CD4-positive, alpha-beta T cell (primary cell): ENCODE results near the gene ARL5A. TPM values are rescaled to one million over a fixed set of nuclear protein-coding genes. Genes with fewer than 3 reads are reported as not detected.

ENCODE experiments used
- ATAC-seq: fragments of 200-7000 bp; cut with Tn5 transposase; one replicate; pipeline ENCODE4 v1.10.0; 2022; ENCODE audit warnings: mild to moderate bottlenecking; ENCODE audit not compliant: poor library complexity
- CTCF ChIA-PET: fragments of 350-600 bp; sonication (Branson Sonifier 250); formaldehyde crosslinking; loops from one replicate; lab custom pipeline; 2021; ENCODE audit warnings: antibody characterized with exemption, inconsistent platforms; lab: Charles Lee
- POLR2A ChIA-PET: fragments of 350-600 bp; sonication (Branson Sonifier 250); formaldehyde crosslinking; loops from one replicate; lab custom pipeline; 2021; ENCODE audit warnings: antibody characterized with exemption, inconsistent platforms; lab: Charles Lee
- DNase-seq, 14 experiments: peaks; one replicate each; pipeline ENCODE4 v3.0.0-alpha.2; 2013 to 2020; ENCODE audit warnings: mixed read lengths in 2 of 14
- H3K27ac ChIP-seq, 2 donors: one replicate each; pipeline versions ENCODE4 v1.5.1 to v1.7.0; 2013; ENCODE audit warnings: low read length in 2 of 2, low read depth in 1 of 2, mild to moderate bottlenecking in 1 of 2
- H3K27me3 ChIP-seq, 2 experiments: 1 replicate in 1 of 2; 2 replicates in 1 of 2; pipeline versions ENCODE4 v1.6.1 to v1.7.0; 2013; ENCODE audit warnings: low read length in 2 of 2, control low read depth in 1 of 2, mild to moderate bottlenecking in 1 of 2, moderate library complexity in 1 of 2; ENCODE audit not compliant: insufficient read depth in 2 of 2, control insufficient read depth in 1 of 2
- H3K36me3 ChIP-seq: one replicate; pipeline ENCODE4 v1.6.1; 2013; ENCODE audit warnings: low read length, control low read depth; ENCODE audit not compliant: insufficient read depth
- H3K4me1 ChIP-seq: one replicate; pipeline ENCODE4 v1.6.1; 2013; ENCODE audit warnings: low read length, control low read depth; ENCODE audit not compliant: insufficient read depth
- H3K4me3 ChIP-seq: one replicate; pipeline ENCODE4 v1.5.1; 2013; ENCODE audit warnings: mild to moderate bottlenecking, low read length, moderate library complexity
- H3K9me3 ChIP-seq, 2 experiments: 1 replicate in 1 of 2; 2 replicates in 1 of 2; pipeline versions ENCODE4 v1.6.1 to v1.7.0; 2013; ENCODE audit warnings: low read length in 2 of 2, mild to moderate bottlenecking in 2 of 2, control low read depth in 1 of 2, moderate library complexity in 1 of 2; ENCODE audit not compliant: control insufficient read depth in 1 of 2, insufficient read depth in 1 of 2
- H3K27ac Mint-ChIP-seq: one replicate; pipeline ENCODE4 v1.8.0; 2020; ENCODE audit warnings: mixed read lengths
- H3K27me3 Mint-ChIP-seq: one replicate; pipeline ENCODE4 v1.8.0; 2021; ENCODE audit warnings: mixed read lengths
- H3K36me3 Mint-ChIP-seq: one replicate; pipeline ENCODE4 v1.8.0; 2021; ENCODE audit warnings: low read depth, mixed read lengths
- H3K4me1 Mint-ChIP-seq: one replicate; pipeline ENCODE4 v1.8.0; 2021; ENCODE audit warnings: low read depth, mixed read lengths
- H3K4me3 Mint-ChIP-seq: one replicate; pipeline ENCODE4 v1.8.0; 2020; ENCODE audit warnings: mild to moderate bottlenecking, mixed read lengths
- H3K9me3 Mint-ChIP-seq: one replicate; pipeline ENCODE4 v1.8.0; 2020; ENCODE audit warnings: mixed read lengths
- intact Hi-C, 2 experiments: fragments of 100-400 bp; cut with DNase I in 1 of 2; cut with micrococcal nuclease in 1 of 2; formaldehyde crosslinking; loops; one replicate each; pipeline versions ENCODE4 v1.15.1 to v1.9.0; 2023 to 2025; cut with DNase I, micrococcal nuclease
- total RNA-seq, 174 experiments: library from RNA in 2 of 174; stranded (reverse) in 2 of 174; gene quantifications; one replicate each; pipeline ENCODE4 v1.2.3 and lab custom pipeline; 2021 to 2026
- TF ChIP-seq, protein P1 (sequence below): fragments of 200-600 bp; IDR thresholded peaks from one replicate; pipeline ENCODE4 v1.8.0; 2022; ENCODE audit warnings: antibody characterized with exemption, mild to moderate bottlenecking

Gene ARL5A
- total RNA-seq, 2 experiments from 2014 or later = 16.9 to 20.5 TPM

- TF ChIP-seq, protein P1, sequence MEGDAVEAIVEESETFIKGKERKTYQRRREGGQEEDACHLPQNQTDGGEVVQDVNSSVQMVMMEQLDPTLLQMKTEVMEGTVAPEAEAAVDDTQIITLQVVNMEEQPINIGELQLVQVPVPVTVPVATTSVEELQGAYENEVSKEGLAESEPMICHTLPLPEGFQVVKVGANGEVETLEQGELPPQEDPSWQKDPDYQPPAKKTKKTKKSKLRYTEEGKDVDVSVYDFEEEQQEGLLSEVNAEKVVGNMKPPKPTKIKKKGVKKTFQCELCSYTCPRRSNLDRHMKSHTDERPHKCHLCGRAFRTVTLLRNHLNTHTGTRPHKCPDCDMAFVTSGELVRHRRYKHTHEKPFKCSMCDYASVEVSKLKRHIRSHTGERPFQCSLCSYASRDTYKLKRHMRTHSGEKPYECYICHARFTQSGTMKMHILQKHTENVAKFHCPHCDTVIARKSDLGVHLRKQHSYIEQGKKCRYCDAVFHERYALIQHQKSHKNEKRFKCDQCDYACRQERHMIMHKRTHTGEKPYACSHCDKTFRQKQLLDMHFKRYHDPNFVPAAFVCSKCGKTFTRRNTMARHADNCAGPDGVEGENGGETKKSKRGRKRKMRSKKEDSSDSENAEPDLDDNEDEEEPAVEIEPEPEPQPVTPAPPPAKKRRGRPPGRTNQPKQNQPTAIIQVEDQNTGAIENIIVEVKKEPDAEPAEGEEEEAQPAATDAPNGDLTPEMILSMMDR = no peak
- H3K27me3 ChIP-seq = no peaks in the 10 kb centered on the region
- H3K4me3 ChIP-seq = no peak overlapping the region
- ATAC-seq (no peak), DNase-seq (no peak)
- Mint-ChIP-seq H3K27me3 (no peaks in the 10 kb centered on the region), H3K4me3 (no peak overlapping the region), H3K9me3 (no peaks in the 10 kb centered on the region), H3K4me1 (no peaks in the 10 kb centered on the region), H3K27ac (no peak overlapping the region), H3K36me3 (no peaks in the 10 kb centered on the region)
- H3K27ac ChIP-seq = no peak overlapping the region
- intact Hi-C loops = no loop called here
- H3K36me3 ChIP-seq = no peaks in the 10 kb centered on the region
- POLR2A ChIA-PET = no interaction called here
- no peaks in the 10 kb centered on the region for H3K4me1 ChIP-seq
- CTCF ChIA-PET = no interaction called here
- H3K9me3 ChIP-seq = no peaks in the 10 kb centered on the region
These were observed 32.5 kb upstream of the ARL5A start for GRCh38 chr2:151860613-151861146.

- Mint-ChIP-seq H3K27ac (no peak overlapping the region), H3K4me1 (no peaks in the 10 kb centered on the region), H3K4me3 (no peak overlapping the region), H3K36me3 (no peaks in the 10 kb centered on the region), H3K27me3 (no peaks in the 10 kb centered on the region), H3K9me3 (no peaks in the 10 kb centered on the region)
- Histone ChIP-seq H3K27me3 (no peaks in the 10 kb centered on the region), H3K4me1 (no peaks in the 10 kb centered on the region), H3K27ac (no peak overlapping the region), H3K4me3 (no peak overlapping the region), H3K36me3 (no peaks in the 10 kb centered on the region), H3K9me3 (no peaks in the 10 kb centered on the region)
- no peak for ATAC-seq
- no peak for DNase-seq
- TF ChIP-seq, protein P1 = no peak
- POLR2A ChIA-PET = no interaction called here
- intact Hi-C loops = no loop called here
- CTCF ChIA-PET = no interaction called here
These were observed 32.0 kb upstream of the ARL5A start for GRCh38 chr2:151860210-151860609.

DNA sequence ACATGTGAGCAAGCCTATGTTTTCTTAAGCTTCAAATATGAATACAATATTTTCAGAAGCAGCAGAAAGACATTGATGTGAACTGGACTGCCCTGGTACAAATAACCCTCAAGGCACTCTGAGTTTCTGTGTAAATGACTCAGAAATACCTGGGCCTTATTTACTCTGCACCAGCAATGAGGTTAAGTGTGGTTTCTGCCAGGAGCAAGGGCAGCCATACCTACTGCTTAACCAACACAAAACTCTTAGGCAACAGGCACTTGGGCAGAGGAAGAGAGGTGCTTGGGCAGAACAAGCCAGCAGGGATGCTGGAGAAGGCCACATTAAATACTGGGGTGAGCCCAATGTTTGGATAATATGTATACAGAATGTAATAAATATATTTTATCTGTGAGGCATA, 29.4 kb upstream of the ARL5A start:
- H3K36me3 ChIP-seq = no peaks in the 10 kb centered on the region
- ATAC-seq = no peak
- CTCF ChIA-PET = no interaction called here
- no peaks in the 10 kb centered on the region for H3K4me1 Mint-ChIP-seq
- POLR2A ChIA-PET = no interaction called here
- H3K27ac Mint-ChIP-seq = no peak overlapping the region
- TF ChIP-seq, protein P1 = no peak
- H3K36me3 Mint-ChIP-seq = no peaks in the 10 kb centered on the region
- no peaks in the 10 kb centered on the region for H3K9me3 ChIP-seq
- H3K27me3 ChIP-seq = no peaks in the 10 kb centered on the region
- intact Hi-C loops = no loop called here
- H3K9me3 Mint-ChIP-seq = no peaks in the 10 kb centered on the region
- no peaks in the 10 kb centered on the region for H3K4me1 ChIP-seq
- H3K4me3 Mint-ChIP-seq = no peak overlapping the region
- no peak overlapping the region for H3K4me3 ChIP-seq
- no peaks in the 10 kb centered on the region for H3K27me3 Mint-ChIP-seq
- no peak overlapping the region for H3K27ac ChIP-seq
- DNase-seq = no peak
